GM21381 (cell line): ENCODE data around the gene DEPDC1B.
"Not testable (repeated sequence)": the region's sequence is repeated elsewhere in the genome, so short reads cannot be mapped to it uniquely, and the experiment has no call there.

Experiments
- ATAC-seq: cut with Tn5 transposase; IDR thresholded peaks from one replicate; pipeline ENCODE4 v1.9.1; 2021; ENCODE audit warnings: mild to moderate bottlenecking, moderate library complexity; ENCODE audit not compliant: unreplicated experiment

The DEPDC1B gene

GRCh38 chr5:60651872-60652620, 47.9 kb downstream of the DEPDC1B start:
- no peak for ATAC-seq

- peak; percentile 57 for ATAC-seq
Measured at GRCh38 chr5:60649288-60649917, 50.6 kb downstream of the DEPDC1B start.

DNA sequence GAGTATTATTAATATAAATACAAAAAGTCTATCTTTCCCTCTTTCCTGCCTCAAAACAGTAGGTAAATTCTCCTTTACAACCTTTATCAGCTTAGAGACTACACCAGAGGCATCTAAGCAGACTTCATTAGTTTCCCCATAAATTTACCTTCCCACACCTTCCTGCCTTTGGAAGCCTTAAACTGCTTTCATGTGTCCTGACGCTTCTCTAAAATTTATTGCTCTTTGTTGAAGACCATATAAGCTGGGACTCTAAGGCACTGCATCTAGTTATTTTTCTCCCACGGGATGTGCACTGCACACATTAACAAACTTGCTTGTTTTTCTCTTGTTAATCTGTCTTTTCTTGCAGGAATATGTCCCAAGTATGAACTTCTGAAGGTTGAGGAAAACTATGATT, 51.8 kb downstream of the DEPDC1B start:
- ATAC-seq = no peak

DNA sequence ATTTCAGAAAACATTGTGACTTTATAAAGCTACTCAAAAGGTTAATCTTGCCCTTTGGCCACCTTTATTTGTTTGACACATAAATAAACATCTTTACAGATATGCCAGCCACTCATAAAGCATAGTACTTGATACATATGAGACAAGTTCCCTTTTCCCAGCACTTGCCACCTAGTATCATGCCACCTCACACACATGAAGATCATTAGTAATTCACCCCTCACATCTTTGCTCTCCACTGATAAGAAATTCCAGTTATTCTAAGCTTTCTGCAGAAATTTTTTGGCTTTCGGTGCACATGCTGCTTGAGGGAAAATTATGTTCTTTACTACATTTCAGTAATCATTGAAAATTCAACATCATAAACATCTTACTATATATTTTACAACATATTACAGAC, 59.1 kb downstream of the DEPDC1B start:
- ATAC-seq = no peak

- ATAC-seq = no peak
Measured at GRCh38 chr5:60639544-60639943, 60.4 kb downstream of the DEPDC1B start.

DNA sequence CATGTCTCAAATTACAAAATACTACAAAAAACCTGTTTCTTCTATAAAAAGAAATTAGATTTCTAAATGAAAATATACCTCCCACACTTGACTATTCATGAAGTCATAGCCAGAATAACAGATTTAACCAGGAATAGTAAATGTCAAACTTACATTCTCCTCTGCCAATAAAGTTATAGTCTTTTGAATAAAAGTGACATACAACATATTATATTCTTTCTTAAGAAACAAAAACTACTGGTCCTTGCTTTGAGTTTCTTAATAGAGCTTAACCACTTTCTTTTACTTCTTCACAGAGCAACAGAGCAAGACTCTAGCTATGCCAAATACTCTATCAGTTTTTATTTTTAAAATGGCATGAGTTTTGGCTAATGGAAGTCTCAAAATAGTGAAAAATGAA, 61.7 kb downstream of the DEPDC1B start:
- no peak for ATAC-seq

- no peak for ATAC-seq
Measured at GRCh38 chr5:60636644-60637043, 63.3 kb downstream of the DEPDC1B start.

DNA sequence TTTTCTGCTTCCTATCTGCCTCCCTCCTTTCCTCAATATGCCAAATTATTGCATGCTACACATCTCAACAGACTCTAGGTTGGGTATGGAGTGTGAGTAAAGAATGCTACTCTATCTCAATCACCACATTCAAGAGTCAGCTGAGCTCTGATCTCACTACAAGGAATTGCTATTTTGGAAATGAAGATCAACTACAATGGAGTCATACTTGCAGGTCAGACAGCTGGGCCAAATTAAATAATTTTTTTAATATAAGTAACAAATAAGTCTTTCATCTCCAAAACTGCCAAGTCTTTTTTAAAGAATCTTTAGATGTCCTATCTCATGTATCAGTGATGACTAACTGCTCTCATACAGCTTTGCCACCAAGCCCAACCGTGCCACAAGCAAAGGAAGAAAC, 64.0 kb downstream of the DEPDC1B start:
- ATAC-seq = no peak

GRCh38 chr5:60634051-60634450, 65.9 kb downstream of the DEPDC1B start:
- no peak for ATAC-seq

DNA sequence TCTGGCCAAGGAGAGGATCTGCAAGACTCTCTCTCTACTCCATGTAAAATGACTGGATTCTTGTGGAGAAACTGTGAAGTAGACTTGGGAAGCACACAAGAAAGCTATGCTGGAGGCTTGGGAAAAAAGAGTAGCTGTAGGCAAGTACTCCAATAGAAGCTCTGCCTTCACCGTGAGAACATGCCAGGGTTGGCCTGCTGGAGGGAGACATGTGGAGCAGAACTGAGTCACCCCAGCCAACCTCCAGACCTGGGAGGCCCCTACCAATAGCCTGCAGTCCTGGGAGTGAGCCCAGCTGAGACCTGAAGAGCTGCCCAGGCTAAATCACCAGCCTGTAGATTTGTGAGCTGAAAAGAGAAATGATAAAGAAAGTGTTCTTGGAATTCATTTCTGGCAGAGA, 66.6 kb downstream of the DEPDC1B start:
- no peak for ATAC-seq

DNA sequence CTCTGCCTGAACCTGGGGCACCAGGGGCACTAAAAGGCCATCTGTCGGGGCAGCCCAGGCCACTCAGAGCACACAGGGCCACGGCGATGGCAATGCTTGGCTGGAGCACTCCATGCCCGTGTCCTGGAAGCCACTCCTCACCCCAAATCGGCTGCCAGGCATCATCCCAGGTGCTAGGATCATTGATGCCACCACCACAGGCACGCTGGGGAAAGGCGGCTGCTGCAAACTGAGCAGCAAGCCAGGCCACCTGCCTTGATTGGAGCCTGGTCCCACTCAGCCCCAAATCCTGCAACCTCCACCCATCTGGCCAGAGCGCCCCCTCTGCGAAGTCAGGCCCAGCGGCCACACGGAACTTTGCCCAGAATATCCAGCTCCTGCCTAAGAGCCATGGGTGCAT, 67.8 kb downstream of the DEPDC1B start:
- no peak for ATAC-seq

DNA sequence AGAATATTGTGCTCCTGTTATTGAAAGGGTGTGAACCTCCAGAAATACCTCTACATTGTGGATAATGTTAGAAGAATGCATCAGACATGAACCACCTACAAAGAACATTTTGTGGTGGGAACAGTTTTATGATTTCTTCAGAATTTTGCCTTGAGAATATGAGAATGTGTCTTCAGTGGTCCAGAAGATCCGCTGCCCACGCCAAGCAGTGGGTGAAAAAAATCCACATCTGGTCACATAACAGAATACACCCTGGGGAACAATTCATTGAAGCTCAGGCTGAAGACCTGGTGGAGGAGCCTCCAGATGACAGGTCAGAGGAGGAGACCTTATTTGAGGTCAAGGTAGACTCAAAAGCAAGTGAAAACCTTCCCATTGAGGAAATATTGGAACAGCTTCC, 69.1 kb downstream of the DEPDC1B start:
- ATAC-seq = no peak

- no peak for ATAC-seq
Measured at GRCh38 chr5:60630179-60630578, 69.8 kb downstream of the DEPDC1B start.

GRCh38 chr5:60624875-60625274, 75.1 kb downstream of the DEPDC1B start:
- not testable (repeated sequence) for ATAC-seq

- not testable (repeated sequence) for ATAC-seq
Measured at GRCh38 chr5:60620752-60621151, 79.2 kb downstream of the DEPDC1B start.

- peak; percentile 73 for ATAC-seq
Measured at GRCh38 chr5:60613826-60614225, 86.1 kb downstream of the DEPDC1B start.

GRCh38 chr5:60611099-60611740, 88.7 kb downstream of the DEPDC1B start:
- ATAC-seq = no peak

- no peak for ATAC-seq
Measured at GRCh38 chr5:60604771-60605170, 95.2 kb downstream of the DEPDC1B start.

DNA sequence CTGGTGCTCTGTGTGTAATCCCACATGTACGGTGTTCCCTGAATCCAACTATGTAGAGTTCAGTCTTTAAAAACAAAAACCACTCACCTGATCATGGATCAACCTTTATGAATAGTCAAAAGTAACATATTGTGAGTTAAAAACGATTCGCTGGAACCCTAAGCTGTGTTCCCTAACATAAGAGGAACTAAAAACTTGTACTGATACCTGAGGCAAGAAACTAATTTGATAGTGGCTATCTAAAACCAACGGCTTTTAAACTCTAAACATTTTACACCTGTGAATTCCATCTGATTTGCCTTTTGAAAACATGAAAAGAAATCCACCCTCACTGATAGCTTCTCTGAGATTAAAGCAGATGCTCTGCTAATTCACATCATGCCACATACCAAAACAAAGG, 101.5 kb downstream of the DEPDC1B start:
- ATAC-seq = peak; percentile 51

- peak; percentile 76 for ATAC-seq
Measured at GRCh38 chr5:60597572-60598320, 102.2 kb downstream of the DEPDC1B start.

DNA sequence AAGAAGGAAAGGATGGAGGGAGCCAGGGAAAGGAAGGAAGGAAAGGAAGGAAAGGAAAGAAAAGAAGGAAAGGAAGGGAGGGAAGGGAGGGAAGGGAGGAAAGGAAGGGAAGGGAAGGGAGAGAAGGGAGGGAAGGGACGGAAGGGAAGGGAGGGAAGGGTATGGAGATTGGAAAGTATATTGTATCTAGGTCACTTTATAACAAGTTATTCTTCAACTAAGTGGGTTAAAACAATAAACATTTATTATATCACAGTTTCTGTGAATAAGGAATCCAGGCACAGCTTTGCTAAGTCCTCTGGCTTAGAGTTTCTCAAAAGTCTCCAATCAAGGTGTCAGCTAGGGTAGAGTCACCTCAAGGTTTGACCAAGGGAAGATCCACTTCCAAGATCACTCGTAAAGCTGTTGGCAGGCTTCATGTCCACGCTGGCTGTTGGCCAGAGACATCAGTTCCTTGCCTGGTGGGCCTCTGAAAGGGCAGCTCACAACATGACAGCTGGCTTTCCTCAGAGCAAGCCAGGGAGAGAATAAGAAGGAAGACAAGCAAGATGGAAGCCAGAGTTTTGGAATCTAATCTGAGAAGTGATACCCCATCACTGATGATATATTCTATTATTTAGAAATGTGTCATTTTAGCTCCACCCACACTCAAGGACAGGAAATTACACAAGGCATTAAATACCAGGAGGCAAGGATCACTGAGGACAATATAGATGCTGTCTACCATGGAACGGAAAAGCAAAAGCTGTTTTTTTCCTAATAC, 105.1 kb downstream of the DEPDC1B start:
- ATAC-seq = no peak
